ENCODE measurements around the gene VILL.

The VILL gene

GRCh38 chr3:37963016-37963415, 27.6 kb upstream of the VILL start:
- Histone ChIP-seq H3K4me2 (ENCODE audit: low read length) (no peak overlapping the region), H3K4me3 (ENCODE audit: low read depth, low read length, poor library complexity, severe bottlenecking) (no peak overlapping the region), H3K9me3 (ENCODE audit: low read length) (no peaks in the 10 kb centered on the region), H3K36me3 (ENCODE audit: insufficient read depth, low read length) (no peaks in the 10 kb centered on the region), H3K79me2 (ENCODE audit: insufficient read depth, low read length) (no peaks in the 10 kb centered on the region), H3F3A (ENCODE audit: insufficient read depth, low read length) (no peaks in the 10 kb centered on the region), H3K4me1 (ENCODE audit: insufficient read depth, low read length, severe bottlenecking) (peaks cover 16% of the 10 kb centered on the region), H2AFZ (ENCODE audit: low read length) (no peak overlapping the region), H4K20me1 (ENCODE audit: insufficient read depth, low read length) (no peaks in the 10 kb centered on the region), H3K27ac (ENCODE audit: low read depth, low read length, poor library complexity, severe bottlenecking) (no peak overlapping the region), H3K9ac (ENCODE audit: low read length) (no peak overlapping the region), H3K27me3 (ENCODE audit: insufficient read depth, low read length) (no peaks in the 10 kb centered on the region), H3K9me2 (ENCODE audit: low read depth, low read length) (no peaks in the 10 kb centered on the region)
- TF ChIP-seq CTCF (IDR thresholded peaks at IDR 0.05; ENCODE audit: low read length): no peak

- Histone ChIP-seq H3K27ac (ENCODE audit: low read depth, low read length, poor library complexity, severe bottlenecking) (no peak overlapping the region), H3F3A (ENCODE audit: insufficient read depth, low read length) (no peaks in the 10 kb centered on the region)
Observed at GRCh38 chr3:37963635-37964034, 27.0 kb upstream of the VILL start.

GRCh38 chr3:37964146-37964545, 26.4 kb upstream of the VILL start:
- Histone ChIP-seq H3K4me1 (ENCODE audit: insufficient read depth, low read length, severe bottlenecking) (peaks cover 16% of the 10 kb centered on the region), H3K9me2 (ENCODE audit: low read depth, low read length) (no peaks in the 10 kb centered on the region), H3K27ac (ENCODE audit: low read depth, low read length, poor library complexity, severe bottlenecking) (no peak overlapping the region), H4K20me1 (ENCODE audit: insufficient read depth, low read length) (no peaks in the 10 kb centered on the region), H3K27me3 (ENCODE audit: insufficient read depth, low read length) (no peaks in the 10 kb centered on the region), H3K9ac (ENCODE audit: low read length) (no peak overlapping the region), H3F3A (ENCODE audit: insufficient read depth, low read length) (no peaks in the 10 kb centered on the region), H3K9me3 (ENCODE audit: low read length) (no peaks in the 10 kb centered on the region), H3K4me2 (ENCODE audit: low read length) (no peak overlapping the region), H3K4me3 (ENCODE audit: low read depth, low read length, poor library complexity, severe bottlenecking) (no peak overlapping the region), H3K36me3 (ENCODE audit: insufficient read depth, low read length) (no peaks in the 10 kb centered on the region), H3K79me2 (ENCODE audit: insufficient read depth, low read length) (no peaks in the 10 kb centered on the region), H2AFZ (ENCODE audit: low read length) (no peak overlapping the region)
- TF ChIP-seq EZH2 (IDR thresholded peaks at IDR 0.05; ENCODE audit: borderline replicate concordance, low read length) (no peak), CTCF (IDR thresholded peaks at IDR 0.05; ENCODE audit: low read length) (no peak)

More at GRCh38 chr3:37963635-37964034, 27.0 kb upstream of the VILL start:
- no peak overlapping the region for H2AFZ ChIP-seq (ENCODE audit: low read length)
- H3K9me3 ChIP-seq (ENCODE audit: low read length): no peaks in the 10 kb centered on the region
- no peaks in the 10 kb centered on the region for H3K36me3 ChIP-seq (ENCODE audit: insufficient read depth, low read length)
- H3K9me2 ChIP-seq (ENCODE audit: low read depth, low read length): no peaks in the 10 kb centered on the region
- H3K4me1 ChIP-seq (ENCODE audit: insufficient read depth, low read length, severe bottlenecking): peaks cover 16% of the 10 kb centered on the region
- no peak overlapping the region for H3K4me3 ChIP-seq (ENCODE audit: low read depth, low read length, poor library complexity, severe bottlenecking)
- no peaks in the 10 kb centered on the region for H4K20me1 ChIP-seq (ENCODE audit: insufficient read depth, low read length)
- H3K27me3 ChIP-seq (ENCODE audit: insufficient read depth, low read length): no peaks in the 10 kb centered on the region
- H3K9ac ChIP-seq (ENCODE audit: low read length): no peak overlapping the region
- TF ChIP-seq EZH2 (IDR thresholded peaks at IDR 0.05; ENCODE audit: borderline replicate concordance, low read length) (no peak), CTCF (IDR thresholded peaks at IDR 0.05; ENCODE audit: low read length) (0 out of 2 replicates have a peak, but pooled peaks have one; percentile 8)
- no peak overlapping the region for H3K4me2 ChIP-seq (ENCODE audit: low read length)
- no peaks in the 10 kb centered on the region for H3K79me2 ChIP-seq (ENCODE audit: insufficient read depth, low read length)

Measured in OCI-LY1 (cell line).